Midbrain (tissue), 1 donor: ENCODE measurements around the gene GJC1.
"Not testable (repeated sequence)": the region's sequence is repeated elsewhere in the genome, so short reads cannot be mapped to it uniquely, and the experiment has no call there.

Experiments used
- DNase-seq: peaks from one replicate; lab custom pipeline; 2025; lab: John Stamatoyannopoulos, UW

GJC1 gene

GRCh38 chr17:44844390-44844830, 14.3 kb upstream of the GJC1 start:
- no peak for DNase-seq

- no peak for DNase-seq
Observed at GRCh38 chr17:44842748-44843147, 12.7 kb upstream of the GJC1 start.

- no peak for DNase-seq
Observed at GRCh38 chr17:44840936-44841335, 10.8 kb upstream of the GJC1 start.

- no peak for DNase-seq
Observed at GRCh38 chr17:44840274-44840673, 10.2 kb upstream of the GJC1 start.

GRCh38 chr17:44837196-44837595, 7.1 kb upstream of the GJC1 start:
- DNase-seq: no peak

GRCh38 chr17:44832805-44833204, 2.7 kb upstream of the GJC1 start:
- DNase-seq: no peak

- no peak for DNase-seq
Observed at GRCh38 chr17:44831371-44831770, 1.3 kb upstream of the GJC1 start.

GRCh38 chr17:44830359-44831288, 537 bp upstream of the GJC1 start:
- DNase-seq: no peak

- no peak for DNase-seq
Observed at GRCh38 chr17:44828919-44829522, 1.1 kb downstream of the GJC1 start.

- DNase-seq: no peak
Observed at GRCh38 chr17:44827863-44828262, 2.2 kb downstream of the GJC1 start.

- DNase-seq: no peak
Observed at GRCh38 chr17:44826123-44826790, 3.8 kb downstream of the GJC1 start.

GRCh38 chr17:44825236-44825635, 4.9 kb downstream of the GJC1 start:
- DNase-seq: not testable (repeated sequence)

- no peak for DNase-seq
Observed at GRCh38 chr17:44820631-44821212, 9.4 kb downstream of the GJC1 start.

- not testable (repeated sequence) for DNase-seq
Observed at GRCh38 chr17:44818508-44818907, 11.6 kb downstream of the GJC1 start.

- no peak for DNase-seq
Observed at GRCh38 chr17:44812263-44812662, 17.8 kb downstream of the GJC1 start.

GRCh38 chr17:44808656-44809388, 21.3 kb downstream of the GJC1 start:
- not testable (repeated sequence) for DNase-seq

GRCh38 chr17:44808156-44808555, 21.9 kb downstream of the GJC1 start:
- DNase-seq: no peak

GRCh38 chr17:44807817-44808155, 22.3 kb downstream of the GJC1 start:
- DNase-seq: no peak

- DNase-seq: no peak
Observed at GRCh38 chr17:44807093-44807816, 22.8 kb downstream of the GJC1 start.

GRCh38 chr17:44804302-44805089, 25.6 kb downstream of the GJC1 start:
- DNase-seq: no peak
